Pancreas (tissue), 10 donors: ENCODE measurements around the gene S100P. TPM values are rescaled to one million over a fixed set of nuclear protein-coding genes. Genes with fewer than 3 reads are reported as not detected.
"Not testable (repeated sequence)": the region's sequence is repeated elsewhere in the genome, so short reads cannot be mapped to it uniquely, and the experiment has no call there.

ENCODE experiments used
- ATAC-seq, 4 donors: fragments of 200-7000 bp; cut with Tn5 transposase; one replicate each; pipeline versions ENCODE4 v1.8.0 to v1.9.1; 2020; ENCODE audit warnings: mild to moderate bottlenecking in 4 of 4, moderate library complexity in 4 of 4
- DNase-seq, 6 donors: peaks; one replicate each; pipeline ENCODE4 v3.0.0-alpha.2; 2020
- FAIRE-seq: peaks from 2 replicates; lab custom pipeline; 2012; peaks lifted over from hg19 to GRCh38; lab: Jason Lieb, UNC
- H3K27ac ChIP-seq, 4 donors: fragments of 200-600 bp; sonication (generic); 1 replicate in 3 of 4; 2 replicates in 1 of 4; pipeline versions ENCODE4 v1.5.0 to v1.8.0; 2020
- H3K27me3 ChIP-seq, 4 donors: fragments of 200-600 bp; one replicate each; pipeline ENCODE4 v1.8.0; 2021
- H3K36me3 ChIP-seq, 3 donors: fragments of 200-600 bp; sonication (generic) in 1 of 3; one replicate each; pipeline versions ENCODE4 v1.5.0 to v1.8.0; 2020 to 2021
- H3K4me1 ChIP-seq, 3 donors: fragments of 200-600 bp; one replicate each; pipeline ENCODE4 v1.8.0; 2021
- H3K4me3 ChIP-seq, 4 donors: fragments of 200-600 bp; sonication (generic) in 2 of 4; one replicate each; pipeline versions ENCODE4 v1.5.0 to v1.8.0; 2020 to 2021
- H3K9me3 ChIP-seq, 4 donors: fragments of 200-600 bp; one replicate each; pipeline ENCODE4 v1.8.0; 2021
- WGBS, 2 donors: extraction: QIAGEN DNeasy Blood & Tissue Kit; methylation state at CpG; one replicate each; pipeline ENCODE4 v1.1.7; 2013; 5-methylcytosine and 5-hydroxymethylcytosine counted together
- intact Hi-C, 3 donors: fragments of 100-400 bp; cut with DNase I; formaldehyde crosslinking; loops; one replicate each; pipeline versions ENCODE4 v1.11.1 to v1.14.2; 2022
- polyA plus RNA-seq, 2 donors: library from polyadenylated mRNA; stranded (reverse); fragments of 200-250 nt; gene quantifications; one replicate each; pipeline ENCODE4 v1.2.3, GENCODE V29; 2013
- total RNA-seq, 6 donors: library from RNA; stranded (reverse); fragmentation: NEBNext Ultra II Directional in 4 of 6; extraction: Animal tissue kit (Norgen Biotek cat#: 25700) in 4 of 6; gene quantifications; one replicate each; pipeline versions ENCODE4 v1.2.1 to v1.2.4, GENCODE V29; 2021 to 2023
- TF ChIP-seq, protein P1 (sequence below), 4 donors: fragments of 200-600 bp; sonication (generic) in 3 of 4; IDR thresholded peaks; one replicate each; pipeline versions ENCODE4 v1.5.0 to v1.8.0; 2021; ENCODE audit warnings: antibody characterized with exemption in 4 of 4
- donor health status: healthy with polysubstance abuse.
- donor health status: DM: no; HTN: no; CAD: no; lungs with moderate emphysema.
- donor health status: DM: no; HTN: no; CAD: no.
- donor health status: control.
- donor health status: control.
- donor health status: Bipolar disorder and iron deficiency.
- donor health status: DM: yes; HTN: yes; CAD: no.
- donor health status: DM: no; HTN: no; CAD: no.
- donor health status: DM: no; HTN: no; CAD: no.
- donor health status: DM: yes; HTN: yes; CAD: no.

The S100P gene
- total and polyA plus RNA-seq, 8 donors = 0.42 to 15.7 (median 1.5) TPM; not detected in 4

DNA sequence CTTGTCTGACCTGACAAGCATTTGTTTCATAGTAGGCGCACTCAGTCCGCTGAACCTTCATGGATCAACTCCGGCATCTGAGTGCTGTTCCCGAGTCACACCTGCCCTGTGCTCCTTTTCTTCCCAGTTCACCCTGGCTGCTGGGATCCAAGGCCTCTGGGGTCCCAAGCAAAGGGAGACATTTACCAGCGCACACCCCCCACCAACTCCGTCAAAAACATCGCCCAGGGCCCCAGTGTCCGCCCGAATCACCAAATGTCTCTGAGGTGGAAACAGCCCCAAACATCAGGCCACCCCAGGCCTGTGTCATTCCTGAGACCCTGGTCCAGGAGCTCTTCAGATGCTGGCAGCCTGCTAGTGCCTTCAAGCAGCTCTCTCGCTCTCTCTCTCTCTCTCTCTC lies 27.4 kb downstream of the S100P start:
- Histone ChIP-seq H3K27ac (no peak overlapping the region), H3K4me1 (peaks cover 0 to 12% (median 10%) of the 10 kb centered on the region in 3 donors), H3K9me3 (no peaks in the 10 kb centered on the region), H3K36me3 (no peaks in the 10 kb centered on the region), H3K4me3 (no peak overlapping the region), H3K27me3 (no peaks in the 10 kb centered on the region)
- TF ChIP-seq, protein P1, sequence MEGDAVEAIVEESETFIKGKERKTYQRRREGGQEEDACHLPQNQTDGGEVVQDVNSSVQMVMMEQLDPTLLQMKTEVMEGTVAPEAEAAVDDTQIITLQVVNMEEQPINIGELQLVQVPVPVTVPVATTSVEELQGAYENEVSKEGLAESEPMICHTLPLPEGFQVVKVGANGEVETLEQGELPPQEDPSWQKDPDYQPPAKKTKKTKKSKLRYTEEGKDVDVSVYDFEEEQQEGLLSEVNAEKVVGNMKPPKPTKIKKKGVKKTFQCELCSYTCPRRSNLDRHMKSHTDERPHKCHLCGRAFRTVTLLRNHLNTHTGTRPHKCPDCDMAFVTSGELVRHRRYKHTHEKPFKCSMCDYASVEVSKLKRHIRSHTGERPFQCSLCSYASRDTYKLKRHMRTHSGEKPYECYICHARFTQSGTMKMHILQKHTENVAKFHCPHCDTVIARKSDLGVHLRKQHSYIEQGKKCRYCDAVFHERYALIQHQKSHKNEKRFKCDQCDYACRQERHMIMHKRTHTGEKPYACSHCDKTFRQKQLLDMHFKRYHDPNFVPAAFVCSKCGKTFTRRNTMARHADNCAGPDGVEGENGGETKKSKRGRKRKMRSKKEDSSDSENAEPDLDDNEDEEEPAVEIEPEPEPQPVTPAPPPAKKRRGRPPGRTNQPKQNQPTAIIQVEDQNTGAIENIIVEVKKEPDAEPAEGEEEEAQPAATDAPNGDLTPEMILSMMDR (IDR thresholded peaks at IDR 0.05) = no peak
- FAIRE-seq (no peak), ATAC-seq (no peak), DNase-seq (no peak)
- 92 to 93% methylated on average over 10 of the region's 10 CpGs for WGBS, 2 donors
- intact Hi-C loops = loop anchor here (2.0 to 10.0 kb wide), 3 partner anchors 151 to 154 kb away; no protein-coding TSS in a partner anchor

DNA sequence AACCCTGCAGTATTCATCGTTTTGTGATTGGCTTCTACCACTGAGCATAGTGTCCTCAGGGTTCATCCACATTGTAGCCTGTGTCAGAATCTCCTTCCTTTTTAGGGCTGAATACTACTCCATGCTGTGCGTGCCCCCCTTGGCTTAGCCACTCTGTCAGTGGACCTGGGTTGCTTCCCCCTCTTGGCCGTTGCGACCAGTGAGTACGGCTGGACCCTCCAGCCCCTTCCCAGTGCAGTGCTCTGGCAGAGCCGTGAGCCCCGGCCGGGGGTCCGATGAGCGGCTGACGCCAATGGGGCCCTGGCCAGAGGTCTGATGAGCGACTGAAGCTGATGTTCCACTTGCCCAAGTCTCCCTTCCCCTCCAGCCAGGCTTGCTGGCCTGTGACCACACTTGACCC lies 29.2 kb downstream of the S100P start:
- Histone ChIP-seq H3K27ac (no peak overlapping the region), H3K4me1 (peaks cover 0 to 2% (median 2%) of the 10 kb centered on the region in 3 donors), H3K27me3 (no peaks in the 10 kb centered on the region), H3K36me3 (no peaks in the 10 kb centered on the region), H3K4me3 (no peak overlapping the region), H3K9me3 (no peaks in the 10 kb centered on the region)
- ATAC-seq (no peak), DNase-seq (no peak), FAIRE-seq (no peak)
- WGBS, 2 donors = 87 to 91% methylated on average over 12 of the region's 12 CpGs
- TF ChIP-seq, protein P1 (IDR thresholded peaks at IDR 0.05) = no peak
- intact Hi-C loops = loop anchor here in 2 of 3 donors (5.0 to 10.0 kb wide), 2 partner anchors 149 to 152 kb away; no protein-coding TSS in a partner anchor

DNA sequence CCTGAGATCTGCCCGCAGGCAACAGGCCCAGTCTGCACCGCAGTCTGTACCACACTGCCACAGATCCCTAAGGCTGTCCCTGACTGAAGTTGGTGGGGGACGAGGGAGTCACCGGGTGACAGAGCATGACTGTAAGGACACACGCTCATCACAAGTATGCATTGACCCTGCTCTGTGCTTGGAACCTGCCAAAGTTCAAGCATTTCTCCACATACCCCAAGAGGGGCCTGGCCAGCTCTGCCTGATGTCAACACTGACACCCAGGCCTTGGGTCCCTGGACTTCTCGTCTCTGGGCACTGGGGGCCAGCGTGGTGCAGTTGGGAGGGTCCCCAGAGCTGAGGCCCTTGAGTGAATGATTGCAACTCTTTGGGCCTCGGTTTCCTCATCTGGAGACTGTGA lies 30.2 kb downstream of the S100P start:
- Histone ChIP-seq H3K4me1 (no peaks in the 10 kb centered on the region), H3K36me3 (no peaks in the 10 kb centered on the region), H3K27ac (no peak overlapping the region), H3K4me3 (no peak overlapping the region), H3K27me3 (no peaks in the 10 kb centered on the region), H3K9me3 (no peaks in the 10 kb centered on the region)
- TF ChIP-seq, protein P1 (IDR thresholded peaks at IDR 0.05) = no peak
- ATAC-seq (no peak), DNase-seq (no peak), FAIRE-seq (no peak)
- WGBS, 2 donors = 90 to 91% methylated on average over 8 of the region's 8 CpGs
- intact Hi-C loops = loop anchor here in 2 of 3 donors (5.0 to 10.0 kb wide), 2 partner anchors 148 to 151 kb away; no protein-coding TSS in a partner anchor

DNA sequence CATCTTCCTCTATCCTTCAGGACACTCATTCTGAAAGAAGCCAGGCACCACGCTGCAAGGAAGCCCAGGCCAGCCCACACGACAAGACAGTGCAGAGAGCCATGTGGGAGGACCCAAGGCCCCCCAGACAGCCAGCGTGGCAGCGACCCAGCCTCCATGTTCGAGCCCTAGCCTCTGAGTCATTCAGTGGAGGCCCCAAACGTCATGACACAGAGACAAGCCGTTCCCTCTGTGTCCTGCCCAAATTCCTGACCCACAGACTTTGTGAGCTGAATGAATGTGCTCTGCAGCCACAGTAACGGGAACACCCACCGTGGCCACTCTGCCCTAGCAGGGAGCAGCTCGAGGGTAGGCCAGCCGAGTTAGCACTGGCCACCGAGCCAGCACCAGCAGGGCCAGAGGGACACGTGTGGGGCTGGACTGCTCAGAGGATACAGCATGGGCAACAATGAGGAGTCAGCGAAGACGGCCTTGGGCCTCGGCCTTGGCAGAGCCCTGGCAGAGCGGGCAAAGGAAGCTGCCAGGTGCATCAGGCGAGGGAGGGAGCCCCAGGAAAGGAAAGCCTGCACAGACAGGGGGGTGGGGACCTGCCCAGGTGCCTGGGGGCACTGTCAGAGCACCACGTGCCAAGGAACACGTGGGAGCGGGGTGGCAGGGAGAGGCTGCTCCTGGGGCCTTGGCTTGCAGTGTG lies 30.9 kb downstream of the S100P start:
- Histone ChIP-seq H3K9me3 (no peaks in the 10 kb centered on the region), H3K4me3 (no peak overlapping the region), H3K27me3 (no peaks in the 10 kb centered on the region), H3K27ac (no peak overlapping the region), H3K36me3 (no peaks in the 10 kb centered on the region), H3K4me1 (no peaks in the 10 kb centered on the region)
- TF ChIP-seq, protein P1 (IDR thresholded peaks at IDR 0.05) = no peak
- no peak for FAIRE-seq
- peak in 2 of 6 donors; percentile 32 to 46 for DNase-seq
- peak; percentile 33 to 81 (median 58) for ATAC-seq
- intact Hi-C loops = loop anchor here in 2 of 3 donors (5.0 to 10.0 kb wide), 2 partner anchors 148 to 150 kb away; no protein-coding TSS in a partner anchor
- WGBS, 2 donors = 52 to 56% methylated on average over 21 of the region's 21 CpGs

DNA sequence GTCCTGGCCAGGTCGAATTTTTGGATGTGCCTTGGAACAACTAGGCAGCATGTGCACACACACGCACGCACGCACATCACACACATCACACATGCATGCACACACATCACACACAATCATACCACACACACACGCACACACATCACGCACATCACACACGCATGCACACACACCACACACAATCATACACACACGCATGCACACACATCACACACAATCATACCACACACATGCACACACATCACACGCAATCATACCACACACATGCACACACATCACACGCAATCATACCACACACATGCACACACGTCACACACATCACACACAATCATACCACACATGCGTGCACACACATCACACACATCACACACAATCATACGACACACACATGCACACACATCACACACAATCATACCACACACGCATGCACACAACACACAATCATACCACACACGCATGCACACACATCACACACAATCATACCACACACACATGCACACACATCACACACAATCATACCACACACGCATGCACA lies 31.8 kb downstream of the S100P start:
- H3K9me3 ChIP-seq, H3K27me3 ChIP-seq, H3K27ac ChIP-seq, ATAC-seq, H3K36me3 ChIP-seq, H3K4me3 ChIP-seq, DNase-seq, H3K4me1 ChIP-seq, FAIRE-seq: not testable (repeated sequence)
- intact Hi-C loops = loop anchor here in 1 of 3 donors (10.0 kb wide), 1 partner anchor 149 kb away; no protein-coding TSS in a partner anchor
- 88 to 96% methylated on average over 15 to 16 of the region's 16 CpGs for WGBS, 2 donors
